ENCODE results near the gene PTPN21. TPM values are rescaled to one million over a fixed set of nuclear protein-coding genes. Genes with fewer than 3 reads are reported as not detected.

PTPN21 gene
- total RNA-seq, 3 donors from 2014 or later, result 0.33 to 0.45 (median 0.33) TPM

- no peaks in the 10 kb centered on the region for H3K9me3 Mint-ChIP-seq
- DNase-seq, result no peak
- H3K4me1 Mint-ChIP-seq (ENCODE audit: low read depth), result peaks cover 25% of the 10 kb centered on the region
- H3K36me3 Mint-ChIP-seq (ENCODE audit: insufficient read depth), result peaks cover 7% of the 10 kb centered on the region
- H3K27me3 Mint-ChIP-seq (ENCODE audit: low read depth), result peaks cover 5% of the 10 kb centered on the region
- peak overlapping the region; percentile 91 for H3K4me3 Mint-ChIP-seq
- ATAC-seq, result no peak
Observed at GRCh38 chr14:88563845-88564244, 9.0 kb upstream of the PTPN21 start.

- peak within 1 kb of the TSS; percentile 91 for H3K4me3 Mint-ChIP-seq
- peaks cover 4% of the 10 kb centered on the region for H3K36me3 Mint-ChIP-seq (ENCODE audit: insufficient read depth)
- H3K4me1 Mint-ChIP-seq (ENCODE audit: low read depth), result peaks cover 27% of the 10 kb centered on the region
- ATAC-seq (peak; percentile 96), DNase-seq (peak; percentile 83)
- no peaks in the 10 kb centered on the region for H3K9me3 Mint-ChIP-seq
- H3K27me3 Mint-ChIP-seq (ENCODE audit: low read depth), result peaks cover 7% of the 10 kb centered on the region
Observed at GRCh38 chr14:88562831-88563686, 8.3 kb upstream of the PTPN21 start, which contains the start of gene ZC3H14. Gene ZC3H14 (plus strand): TSS chr14:88563037. CDS start chr14:88563134, 97 bp downstream.

GRCh38 chr14:88562532-88562830, 7.7 kb upstream of the PTPN21 start:
- Mint-ChIP-seq H3K9me3 (no peaks in the 10 kb centered on the region), H3K27me3 (ENCODE audit: low read depth) (peaks cover 7% of the 10 kb centered on the region), H3K36me3 (ENCODE audit: insufficient read depth) (no peaks in the 10 kb centered on the region), H3K4me3 (peak overlapping the region; percentile 91), H3K4me1 (ENCODE audit: low read depth) (peaks cover 31% of the 10 kb centered on the region)
- no peak for ATAC-seq
- DNase-seq, result no peak

GRCh38 chr14:88559852-88560251, 5.0 kb upstream of the PTPN21 start:
- DNase-seq (no peak), ATAC-seq (no peak)
- H3K4me1 Mint-ChIP-seq (ENCODE audit: low read depth), result peaks cover 45% of the 10 kb centered on the region
- no peaks in the 10 kb centered on the region for H3K36me3 Mint-ChIP-seq (ENCODE audit: insufficient read depth)
- H3K27me3 Mint-ChIP-seq (ENCODE audit: low read depth), result peaks cover 26% of the 10 kb centered on the region
- H3K4me3 Mint-ChIP-seq, result no peak overlapping the region
- H3K9me3 Mint-ChIP-seq, result no peaks in the 10 kb centered on the region

GRCh38 chr14:88556581-88556980, 1.8 kb upstream of the PTPN21 start:
- Mint-ChIP-seq H3K4me1 (ENCODE audit: low read depth) (peaks cover 37% of the 10 kb centered on the region), H3K36me3 (ENCODE audit: insufficient read depth) (no peaks in the 10 kb centered on the region), H3K27me3 (ENCODE audit: low read depth) (peaks cover 48% of the 10 kb centered on the region), H3K4me3 (no peak overlapping the region), H3K9me3 (no peaks in the 10 kb centered on the region)
- DNase-seq (no peak), ATAC-seq (no peak)

- no peaks in the 10 kb centered on the region for H3K9me3 Mint-ChIP-seq
- DNase-seq, result no peak
- H3K36me3 Mint-ChIP-seq (ENCODE audit: insufficient read depth), result no peaks in the 10 kb centered on the region
Observed at GRCh38 chr14:88553886-88554456, 836 bp downstream of the PTPN21 start.

GRCh38 chr14:88552876-88553275, 1.9 kb downstream of the PTPN21 start:
- Mint-ChIP-seq H3K9me3 (no peaks in the 10 kb centered on the region), H3K27me3 (ENCODE audit: low read depth) (peaks cover 58% of the 10 kb centered on the region), H3K36me3 (ENCODE audit: insufficient read depth) (no peaks in the 10 kb centered on the region), H3K4me3 (no peak overlapping the region), H3K4me1 (ENCODE audit: low read depth) (peaks cover 31% of the 10 kb centered on the region)
- ATAC-seq (no peak), DNase-seq (no peak)

More at GRCh38 chr14:88553886-88554456, 836 bp downstream of the PTPN21 start:
- Mint-ChIP-seq H3K27me3 (ENCODE audit: low read depth) (peaks cover 61% of the 10 kb centered on the region), H3K4me1 (ENCODE audit: low read depth) (peaks cover 35% of the 10 kb centered on the region), H3K4me3 (peak overlapping the region; percentile 71)
- no peak for ATAC-seq

- DNase-seq, result no peak
Observed at GRCh38 chr14:88551980-88552431, 2.8 kb downstream of the PTPN21 start.

GRCh38 chr14:88551094-88551870, 3.5 kb downstream of the PTPN21 start:
- ATAC-seq (peak; percentile 65 to 66), DNase-seq (peak; percentile 39)
- Mint-ChIP-seq H3K27me3 (ENCODE audit: low read depth) (peaks cover 50% of the 10 kb centered on the region), H3K4me3 (peak overlapping the region; percentile 62), H3K4me1 (ENCODE audit: low read depth) (peaks cover 17% of the 10 kb centered on the region), H3K36me3 (ENCODE audit: insufficient read depth) (no peaks in the 10 kb centered on the region), H3K9me3 (no peaks in the 10 kb centered on the region)

More at GRCh38 chr14:88551980-88552431, 2.8 kb downstream of the PTPN21 start:
- H3K4me1 Mint-ChIP-seq (ENCODE audit: low read depth), result peaks cover 24% of the 10 kb centered on the region
- H3K9me3 Mint-ChIP-seq, result no peaks in the 10 kb centered on the region
- ATAC-seq, result no peak
- H3K27me3 Mint-ChIP-seq (ENCODE audit: low read depth), result peaks cover 58% of the 10 kb centered on the region
- no peaks in the 10 kb centered on the region for H3K36me3 Mint-ChIP-seq (ENCODE audit: insufficient read depth)
- H3K4me3 Mint-ChIP-seq, result peak overlapping the region; percentile 62

GRCh38 chr14:88550078-88550477, 4.7 kb downstream of the PTPN21 start:
- DNase-seq (no peak), ATAC-seq (no peak)
- no peak overlapping the region for H3K4me3 Mint-ChIP-seq
- H3K36me3 Mint-ChIP-seq (ENCODE audit: insufficient read depth), result no peaks in the 10 kb centered on the region
- H3K27me3 Mint-ChIP-seq (ENCODE audit: low read depth), result peaks cover 40% of the 10 kb centered on the region
- no peaks in the 10 kb centered on the region for H3K9me3 Mint-ChIP-seq
- H3K4me1 Mint-ChIP-seq (ENCODE audit: low read depth), result peaks cover 13% of the 10 kb centered on the region

- Mint-ChIP-seq H3K36me3 (ENCODE audit: insufficient read depth) (no peaks in the 10 kb centered on the region), H3K9me3 (no peaks in the 10 kb centered on the region), H3K4me1 (ENCODE audit: low read depth) (peaks cover 5% of the 10 kb centered on the region), H3K4me3 (no peak overlapping the region), H3K27me3 (ENCODE audit: low read depth) (peaks cover 24% of the 10 kb centered on the region)
- DNase-seq, result no peak
- no peak for ATAC-seq
Observed at GRCh38 chr14:88547386-88547780, 7.4 kb downstream of the PTPN21 start.

- H3K36me3 Mint-ChIP-seq (ENCODE audit: insufficient read depth), result no peaks in the 10 kb centered on the region
- peaks cover 18% of the 10 kb centered on the region for H3K27me3 Mint-ChIP-seq (ENCODE audit: low read depth)
- H3K4me3 Mint-ChIP-seq, result no peak overlapping the region
- ATAC-seq (no peak), DNase-seq (no peak)
- no peaks in the 10 kb centered on the region for H3K9me3 Mint-ChIP-seq
- peaks cover under 1% of the 10 kb centered on the region for H3K4me1 Mint-ChIP-seq (ENCODE audit: low read depth)
Observed at GRCh38 chr14:88546621-88547385, 8.0 kb downstream of the PTPN21 start.

- Mint-ChIP-seq H3K27me3 (ENCODE audit: low read depth) (peaks cover 6% of the 10 kb centered on the region), H3K4me1 (ENCODE audit: low read depth) (no peaks in the 10 kb centered on the region), H3K4me3 (no peak overlapping the region), H3K9me3 (no peaks in the 10 kb centered on the region), H3K36me3 (ENCODE audit: insufficient read depth) (no peaks in the 10 kb centered on the region)
- no peak for ATAC-seq
- DNase-seq, result no peak
Observed at GRCh38 chr14:88545256-88545655, 9.6 kb downstream of the PTPN21 start.

Measured in activated T-cell treated with anti-CD3 and anti-CD28 coated beads, Interleukin-2, amount 50 U/mL, for 4 hours (primary cell).